H9 (cell line): Measurements from ENCODE around the gene EFS. TPM values are rescaled to one million over a fixed set of nuclear protein-coding genes. Genes with fewer than 3 reads are reported as not detected.

Experiments used
- DNase-seq: peaks from one replicate; pipeline ENCODE4 v3.0.0-alpha.2; 2017
- H2AFZ ChIP-seq: one replicate; pipeline ENCODE4 v1.6.1; 2013; ENCODE audit warnings: mild to moderate bottlenecking, low read length, control low read depth, moderate library complexity
- H2AK5ac ChIP-seq: 2 replicates; pipeline ENCODE4 v1.6.1; 2013; ENCODE audit warnings: low read length, control low read depth, mixed read lengths; ENCODE audit not compliant: insufficient read length
- H2BK120ac ChIP-seq: one replicate; pipeline ENCODE4 v1.6.1; 2013; ENCODE audit warnings: low read depth, mild to moderate bottlenecking, low read length, control low read depth, inconsistent platforms; ENCODE audit not compliant: poor library complexity, severe bottlenecking
- H2BK12ac ChIP-seq: 2 replicates; pipeline ENCODE4 v1.6.1; 2013; ENCODE audit warnings: low read length, control low read depth, mixed read lengths, low read depth; ENCODE audit not compliant: insufficient read length
- H2BK15ac ChIP-seq: 2 replicates; pipeline ENCODE4 v1.6.1; 2013; ENCODE audit warnings: low read depth, low read length, control low read depth
- H2BK20ac ChIP-seq: one replicate; pipeline ENCODE4 v1.6.1; 2013; ENCODE audit warnings: low read depth, mild to moderate bottlenecking, low read length, control low read depth, inconsistent platforms; ENCODE audit not compliant: poor library complexity, severe bottlenecking
- H2BK5ac ChIP-seq: 2 replicates; pipeline ENCODE4 v1.6.1; 2013; ENCODE audit warnings: low read length, control low read depth, mixed read lengths; ENCODE audit not compliant: insufficient read length
- H3K14ac ChIP-seq: 2 replicates; pipeline ENCODE4 v1.6.1; 2013; ENCODE audit warnings: low read length, control low read depth; ENCODE audit not compliant: insufficient read depth
- H3K18ac ChIP-seq: 2 replicates; pipeline ENCODE4 v1.6.1; 2013; ENCODE audit warnings: low read depth, mild to moderate bottlenecking, mixed read lengths, low read length, control low read depth; ENCODE audit not compliant: insufficient read length
- H3K23ac ChIP-seq: 2 replicates; pipeline ENCODE4 v1.6.1; 2013; ENCODE audit warnings: low read length, control low read depth, mixed read lengths, low read depth; ENCODE audit not compliant: insufficient read length
- H3K23me2 ChIP-seq: 2 replicates; pipeline ENCODE4 v1.6.1; 2013; ENCODE audit warnings: low read depth, mild to moderate bottlenecking, mixed read lengths, low read length, control low read depth; ENCODE audit not compliant: insufficient read length, poor library complexity, severe bottlenecking
- H3K27ac ChIP-seq: 2 replicates; pipeline ENCODE4 v1.5.1; 2013; ENCODE audit warnings: low read length, control low read depth, mixed read lengths, low read depth; ENCODE audit not compliant: insufficient read length
- H3K27me3 ChIP-seq: 2 replicates; pipeline ENCODE4 v1.6.1; 2013; ENCODE audit warnings: low read length, control low read depth, inconsistent platforms; ENCODE audit not compliant: insufficient read depth
- H3K4ac ChIP-seq: 2 replicates; pipeline ENCODE4 v1.6.1; 2013; ENCODE audit warnings: low read depth, mild to moderate bottlenecking, control low read depth, inconsistent platforms, low read length, moderate library complexity
- H3K4me1 ChIP-seq: 2 replicates; pipeline ENCODE4 v1.6.1; 2013; ENCODE audit warnings: low read length, control low read depth, inconsistent platforms; ENCODE audit not compliant: insufficient read depth
- H3K4me2 ChIP-seq: 2 replicates; pipeline ENCODE4 v1.6.1; 2013; ENCODE audit warnings: low read length, control low read depth, mixed read lengths; ENCODE audit not compliant: insufficient read length, insufficient read depth
- H3K56ac ChIP-seq: 2 replicates; pipeline ENCODE4 v1.6.1; 2013; ENCODE audit warnings: low read depth, mild to moderate bottlenecking, mixed read lengths, low read length, control low read depth; ENCODE audit not compliant: insufficient read length
- H3K79me1 ChIP-seq: 2 replicates; pipeline ENCODE4 v1.6.1; 2013; ENCODE audit warnings: low read depth, mild to moderate bottlenecking, moderate library complexity, low read length, control low read depth, inconsistent platforms; ENCODE audit not compliant: insufficient read depth, poor library complexity, severe bottlenecking
- H3K79me2 ChIP-seq: 2 replicates; pipeline ENCODE4 v1.6.1; 2013; ENCODE audit warnings: low read length, control low read depth, inconsistent platforms; ENCODE audit not compliant: insufficient read depth
- H3K9ac ChIP-seq: 2 replicates; pipeline ENCODE4 v1.6.1; 2013; ENCODE audit warnings: low read length, control low read depth, mixed read lengths; ENCODE audit not compliant: insufficient read length; ENCODE audit errors: extremely low read depth
- H3K9me3 ChIP-seq: one replicate; pipeline ENCODE4 v1.6.1; 2013; ENCODE audit warnings: low read depth, low read length, inconsistent platforms; ENCODE audit not compliant: control insufficient read depth
- H3T11ph ChIP-seq: one replicate; pipeline ENCODE4 v1.6.1; 2013; ENCODE audit warnings: mild to moderate bottlenecking, low read length, control low read depth, inconsistent platforms
- H4K20me1 ChIP-seq: one replicate; pipeline ENCODE4 v1.6.1; 2013; ENCODE audit not compliant: control insufficient read depth, insufficient read length, insufficient read depth
- H4K5ac ChIP-seq: 2 replicates; pipeline ENCODE4 v1.6.1; 2013; ENCODE audit warnings: low read depth, mild to moderate bottlenecking, mixed read lengths, low read length, control low read depth; ENCODE audit not compliant: insufficient read length
- H4K8ac ChIP-seq: replicated peaks from 2 replicates; pipeline ENCODE4 v1.6.1; 2013; ENCODE audit warnings: low read length, control low read depth, mixed read lengths, low read depth; ENCODE audit not compliant: insufficient read length
- H4K91ac ChIP-seq: 2 replicates; pipeline ENCODE4 v1.6.1; 2013; ENCODE audit warnings: low read depth, mild to moderate bottlenecking, moderate library complexity, mixed read lengths, low read length, control low read depth; ENCODE audit not compliant: insufficient read length
- H3K27ac Mint-ChIP-seq, 3 experiments: 2 replicates in 2 of 3; 3 replicates in 1 of 3; pipeline ENCODE4 v1.8.0; 2020 to 2021; ENCODE audit warnings: mixed read lengths in 3 of 3, mild to moderate bottlenecking in 1 of 3, moderate library complexity in 1 of 3
- H3K27me3 Mint-ChIP-seq: 2 replicates; pipeline ENCODE4 v1.8.0; 2021; ENCODE audit warnings: low read depth, mild to moderate bottlenecking, moderate library complexity, mixed read lengths
- H3K36me3 Mint-ChIP-seq, 3 experiments: 2 replicates in 2 of 3; 3 replicates in 1 of 3; pipeline ENCODE4 v1.8.0; 2020 to 2021; ENCODE audit warnings: low read depth in 3 of 3, mixed read lengths in 3 of 3; ENCODE audit not compliant: insufficient read depth in 1 of 3
- H3K4me1 Mint-ChIP-seq, 2 experiments: 2 replicates each; pipeline ENCODE4 v1.8.0; 2020; ENCODE audit warnings: mixed read lengths in 2 of 2
- H3K4me3 Mint-ChIP-seq, 2 experiments: 2 replicates in 1 of 2; 3 replicates in 1 of 2; pipeline ENCODE4 v1.8.0; 2020 to 2021; ENCODE audit warnings: mild to moderate bottlenecking in 2 of 2, mixed read lengths in 2 of 2, moderate library complexity in 1 of 2
- H3K9me3 Mint-ChIP-seq, 2 experiments: 2 replicates in 1 of 2; 3 replicates in 1 of 2; pipeline ENCODE4 v1.8.0; 2020; ENCODE audit warnings: mild to moderate bottlenecking in 2 of 2, mixed read lengths in 2 of 2, moderate library complexity in 1 of 2
- CTCF ChIP-seq: fragments of 200-600 bp; sonication (generic); conservative IDR thresholded peaks from 3 replicates; pipeline ENCODE4 v1.8.0; 2021; ENCODE audit warnings: antibody characterized with exemption, mild to moderate bottlenecking
- WGBS: extraction: QIAGEN DNeasy Blood & Tissue Kit; methylation state at CpG from one replicate; pipeline ENCODE4 v1.1.7; 2013; ENCODE audit warnings: missing lambda C conversion rate, low lambda C conversion rate, mixed read lengths; ENCODE audit not compliant: insufficient read length; ENCODE audit errors: extremely low coverage; 5-methylcytosine and 5-hydroxymethylcytosine counted together
- total RNA-seq: library from RNA; stranded (reverse); gene quantifications from 2 replicates; pipeline ENCODE4 v1.2.1, GENCODE V29; 2021

The EFS gene
- total RNA-seq, 1 experiment from 2014 or later: 32.1 TPM

- no peaks in the 10 kb centered on the region for H3K79me2 ChIP-seq
- no peak overlapping the region for H4K8ac ChIP-seq
- H3K4me2 ChIP-seq: no peak overlapping the region
- no peak overlapping the region for H4K91ac ChIP-seq
- no peak overlapping the region for H3T11ph ChIP-seq
- Mint-ChIP-seq H3K27ac (no peak overlapping the region; a peak in 1 of 7 replicates), H3K27me3 (peaks cover 4% of the 10 kb centered on the region), H3K4me3 (peak overlapping the region; percentile 90 to 91; a peak in 2 of 5 replicates), H3K9me3 (no peaks in the 10 kb centered on the region), H3K4me1 (peaks cover 18 to 20% of the 10 kb centered on the region in 2 experiments), H3K36me3 (peaks cover 25 to 26% (median 25%) of the 10 kb centered on the region in 3 experiments)
- no peak overlapping the region for H2AK5ac ChIP-seq
- H3K56ac ChIP-seq: no peak overlapping the region
- WGBS: no CpG with 5 or more reads among the region's 17 CpGs
- peaks cover 8% of the 10 kb centered on the region for H3K23me2 ChIP-seq
- H3K79me1 ChIP-seq: peaks cover 6% of the 10 kb centered on the region
- H3K4ac ChIP-seq: no peak overlapping the region
- H2BK5ac ChIP-seq: no peak overlapping the region
- no peak overlapping the region for H3K23ac ChIP-seq
- no peaks in the 10 kb centered on the region for H3K9me3 ChIP-seq
- H2BK20ac ChIP-seq: no peak overlapping the region
- DNase-seq: no peak
- H2BK120ac ChIP-seq: no peak overlapping the region
- H4K5ac ChIP-seq: no peak overlapping the region
- no peak overlapping the region for H2BK15ac ChIP-seq
- no peaks in the 10 kb centered on the region for H4K20me1 ChIP-seq
- no peak overlapping the region for H3K14ac ChIP-seq
- H2AFZ ChIP-seq: no peak overlapping the region
- H3K27ac ChIP-seq: no peak overlapping the region
- no peak overlapping the region for H3K18ac ChIP-seq
- no peaks in the 10 kb centered on the region for H3K27me3 ChIP-seq
- H2BK12ac ChIP-seq: no peak overlapping the region
- H3K9ac ChIP-seq: no peak overlapping the region
- no peaks in the 10 kb centered on the region; the same call in 1 of the 2 replicates for H3K4me1 ChIP-seq
- TF ChIP-seq CTCF: no peak
These were observed 56.1 kb downstream of the EFS start for GRCh38 chr14:23308721-23309445.
